Raji (cell line): ENCODE data around the gene NT5C.

Experiments
- POLR2A ChIP-seq: IDR thresholded peaks from 2 replicates; pipeline ENCODE4 v1.6.1; 2011; ENCODE audit warnings: low read depth, low read length, control low read depth; ENCODE audit not compliant: insufficient read depth

Gene NT5C

DNA sequence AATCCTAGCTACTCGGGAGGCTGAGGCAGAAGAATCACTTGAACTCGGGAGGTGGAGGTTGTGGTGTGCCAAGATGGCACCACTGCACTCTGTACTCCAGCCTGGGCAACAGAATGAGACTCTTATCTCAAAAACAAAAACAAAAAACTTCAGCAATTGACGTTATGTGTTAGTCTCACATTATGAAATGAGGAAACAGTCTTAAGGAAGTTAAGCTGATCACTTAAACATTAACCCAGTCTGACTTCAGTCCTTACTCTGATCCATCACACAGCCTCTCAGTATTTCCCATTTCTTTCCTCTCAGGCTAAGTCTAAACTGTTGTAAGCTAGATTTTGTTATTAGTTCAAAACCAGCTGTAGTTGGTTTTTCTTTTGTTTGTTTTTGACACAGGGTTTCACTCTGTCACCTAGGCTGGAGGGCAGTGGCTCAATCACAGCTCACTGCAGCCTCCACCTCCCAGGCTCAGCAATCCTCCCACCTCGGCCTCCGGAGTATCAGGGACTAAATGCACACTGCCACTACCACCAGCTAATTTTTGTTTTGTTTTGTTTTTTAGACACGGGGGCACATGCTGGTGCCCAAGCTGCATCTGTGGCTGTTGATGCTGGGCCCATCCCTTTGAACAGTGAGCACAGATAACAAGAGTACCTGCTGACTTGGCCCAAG lies 16.5 kb upstream of the NT5C start:
- TF ChIP-seq POLR2A, result no peak

- TF ChIP-seq POLR2A, result no peak
These were observed 15.1 kb upstream of the NT5C start for GRCh38 chr17:75146592-75146991.

DNA sequence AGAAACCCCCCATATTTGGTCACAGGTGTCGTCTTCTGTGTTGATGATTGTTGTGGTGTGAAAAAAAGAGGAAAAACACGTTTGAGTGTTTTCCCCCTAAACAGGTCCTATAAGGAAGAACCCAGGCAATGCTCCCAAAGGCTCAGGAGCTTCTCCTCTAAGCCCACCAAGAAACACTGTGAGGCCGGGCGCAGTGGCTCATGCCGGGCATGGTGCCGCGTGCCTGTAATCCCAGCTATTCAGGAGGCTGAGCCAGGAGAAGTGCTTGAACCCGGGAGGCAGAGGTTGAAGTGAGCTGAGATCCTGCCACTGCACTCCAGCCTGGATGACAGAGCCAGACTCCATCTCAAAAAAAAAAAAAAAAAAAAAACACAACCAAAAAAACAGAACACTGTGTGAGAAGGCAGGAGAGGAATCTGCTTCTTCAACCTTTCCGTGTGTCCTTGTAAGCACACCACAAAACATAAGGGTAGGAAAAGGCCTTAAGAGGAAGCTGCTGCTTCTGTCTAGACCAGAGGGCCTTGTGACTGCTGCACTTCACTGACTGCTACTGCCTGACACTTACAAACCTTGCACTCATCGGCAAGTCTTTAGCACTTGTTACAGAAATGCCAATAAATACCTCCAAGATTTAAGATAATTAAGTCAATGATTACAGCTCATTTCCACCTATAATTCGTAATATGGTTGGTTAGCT lies 13.4 kb upstream of the NT5C start:
- no peak for TF ChIP-seq POLR2A

- no peak for TF ChIP-seq POLR2A
These were observed 10.9 kb upstream of the NT5C start for GRCh38 chr17:75142236-75142971.

GRCh38 chr17:75138519-75138918 lies 7.0 kb upstream of the NT5C start:
- TF ChIP-seq POLR2A, result no peak

- TF ChIP-seq POLR2A, result no peak
These were observed 4.4 kb upstream of the NT5C start for GRCh38 chr17:75135946-75136345.

DNA sequence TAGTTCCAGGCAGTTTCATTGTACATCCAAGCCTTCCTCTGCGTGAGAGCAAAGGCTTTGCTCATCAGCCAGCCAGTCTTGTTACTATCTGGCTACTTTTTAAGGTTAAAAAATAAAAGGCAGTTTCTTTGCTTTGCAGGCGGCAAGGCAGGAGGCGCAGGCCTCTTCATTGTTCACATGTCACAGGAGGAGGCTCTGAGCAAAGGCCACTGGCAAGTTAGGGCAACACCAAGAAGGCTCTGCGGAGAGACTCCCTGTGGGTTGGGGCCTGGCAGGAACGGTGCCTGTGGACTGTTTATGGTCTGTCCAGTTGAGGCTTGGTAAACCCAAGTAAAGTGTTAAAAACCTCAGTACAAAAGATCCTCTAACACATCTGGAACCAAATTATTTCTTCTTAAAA lies 3.9 kb upstream of the NT5C start:
- TF ChIP-seq POLR2A, result no peak

DNA sequence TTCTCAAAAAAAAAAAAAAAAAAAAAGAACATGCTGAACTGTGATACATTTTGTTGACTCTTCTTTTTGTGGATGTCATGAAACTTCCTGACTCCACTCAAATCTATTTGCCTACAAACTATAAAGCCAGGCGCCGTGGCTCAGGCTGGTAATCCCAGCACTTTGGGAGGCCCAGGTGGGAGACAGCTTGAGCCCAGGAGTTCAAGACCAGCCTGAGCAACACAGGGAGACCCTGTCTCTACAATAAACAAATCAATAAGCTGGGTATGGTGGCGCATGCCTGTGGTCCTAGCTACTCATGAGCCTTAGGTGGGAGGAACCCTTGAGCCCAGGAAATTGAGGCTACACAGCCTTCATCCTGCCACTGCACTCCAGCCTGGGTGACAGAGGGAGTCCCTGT lies 1.5 kb upstream of the NT5C start:
- TF ChIP-seq POLR2A, result no peak

GRCh38 chr17:75130632-75131277 lies 787 bp downstream of the NT5C start:
- no peak for TF ChIP-seq POLR2A

GRCh38 chr17:75130059-75130631 lies 1.4 kb downstream of the NT5C start:
- no peak for TF ChIP-seq POLR2A

GRCh38 chr17:75129576-75129975 lies 2.0 kb downstream of the NT5C start:
- 0 out of 2 replicates have a peak, but pooled peaks have one; percentile 10 for TF ChIP-seq POLR2A

DNA sequence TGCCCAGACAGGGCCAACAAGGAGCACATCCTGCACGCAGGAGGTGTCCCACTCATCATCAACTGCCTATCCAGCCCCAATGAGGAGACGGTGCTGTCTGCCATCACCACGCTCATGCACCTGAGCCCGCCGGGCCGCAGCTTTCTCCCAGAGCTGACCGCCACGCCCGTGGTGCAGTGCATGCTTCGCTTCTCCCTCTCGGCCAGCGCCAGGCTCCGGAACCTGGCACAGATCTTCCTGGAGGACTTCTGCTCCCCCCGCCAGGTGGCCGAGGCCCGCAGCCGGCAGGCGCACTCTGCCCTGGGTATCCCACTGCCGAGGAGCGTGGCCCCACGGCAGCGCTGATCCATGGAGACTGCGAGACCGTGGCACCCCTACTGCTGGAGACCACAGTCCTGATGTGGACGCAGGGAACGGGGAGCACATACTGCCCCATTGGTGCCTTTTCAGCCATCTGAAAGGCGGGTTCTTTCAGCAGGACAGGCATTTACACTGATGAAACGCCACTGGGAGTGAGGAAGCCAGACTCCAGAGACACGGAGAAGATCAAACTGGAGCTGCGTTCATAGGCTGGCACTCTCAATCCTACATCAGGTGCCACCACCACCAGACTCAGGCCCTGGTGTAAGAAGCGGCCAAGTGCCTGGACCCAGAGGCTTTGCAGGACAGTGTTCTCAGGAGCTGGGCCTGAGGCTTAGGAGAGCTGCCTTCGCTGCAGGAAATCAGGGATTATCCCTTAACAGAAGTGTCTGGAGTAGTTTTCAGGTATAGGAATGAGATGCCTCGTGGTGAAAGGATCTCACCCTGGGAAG lies 2.6 kb downstream of the NT5C start:
- 0 out of 2 replicates have a peak, but pooled peaks have one; percentile 11 for TF ChIP-seq POLR2A

DNA sequence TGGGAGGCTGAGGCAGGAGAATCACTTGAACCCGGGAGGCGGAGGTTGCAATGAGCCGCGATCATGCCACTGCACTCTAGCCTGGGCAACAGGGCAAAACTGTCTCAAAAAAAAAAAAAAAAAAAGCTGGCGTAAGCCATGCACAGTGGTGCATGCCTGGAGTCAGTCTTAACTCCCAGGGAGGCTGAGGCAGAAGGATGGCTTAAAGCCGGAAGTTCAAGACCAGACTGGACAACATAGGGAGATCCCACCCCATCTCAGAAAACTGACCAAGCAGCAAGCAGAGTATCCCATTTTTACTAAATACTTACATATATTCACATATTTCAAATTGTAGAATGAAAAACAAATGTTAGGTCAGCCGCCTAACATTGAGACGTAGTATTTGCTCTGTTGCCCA lies 4.6 kb downstream of the NT5C start:
- TF ChIP-seq POLR2A, result no peak

GRCh38 chr17:75125984-75126383 lies 5.6 kb downstream of the NT5C start:
- TF ChIP-seq POLR2A, result no peak

- no peak for TF ChIP-seq POLR2A
These were observed 6.8 kb downstream of the NT5C start for GRCh38 chr17:75124819-75125162.
